Upper lobe of left lung (tissue), 6 donors: ENCODE data around the gene NFS1. TPM values are rescaled to one million over a fixed set of nuclear protein-coding genes. Genes with fewer than 3 reads are reported as not detected.

Source experiments
- ATAC-seq, 2 donors: fragments of 200-7000 bp; cut with Tn5 transposase; one replicate each; pipeline ENCODE4 v1.9.1; 2022; ENCODE audit warnings: mild to moderate bottlenecking in 2 of 2, moderate library complexity in 2 of 2; ENCODE audit not compliant: low FRiP score in 2 of 2
- DNase-seq, 2 donors: peaks; one replicate each; pipeline ENCODE4 v3.0.0-alpha.2; 2019 to 2020
- H3K27ac ChIP-seq, 4 donors: fragments of 200-600 bp; sonication (generic); one replicate each; pipeline ENCODE4 v1.5.1; 2016 to 2019
- H3K27me3 ChIP-seq, 4 donors: fragments of 200-600 bp; sonication (generic); one replicate each; pipeline ENCODE4 v1.5.1; 2017 to 2019
- H3K36me3 ChIP-seq, 4 donors: fragments of 200-600 bp; sonication (generic); one replicate each; pipeline ENCODE4 v1.5.1; 2016 to 2019
- H3K4me1 ChIP-seq, 4 donors: fragments of 200-600 bp; sonication (generic); one replicate each; pipeline ENCODE4 v1.5.1; 2018 to 2019
- H3K4me3 ChIP-seq, 4 donors: fragments of 200-600 bp; sonication (generic); one replicate each; pipeline ENCODE4 v1.5.1; 2017 to 2019; ENCODE audit warnings: mild to moderate bottlenecking in 2 of 4, moderate library complexity in 1 of 4
- H3K9me3 ChIP-seq, 4 donors: fragments of 200-600 bp; sonication (generic); one replicate each; pipeline ENCODE4 v1.5.1; 2018 to 2019
- EP300 ChIP-seq, 4 donors: sonication (generic); formaldehyde crosslinking; IDR thresholded peaks; one replicate each; pipeline ENCODE4 v1.5.1; 2017; ENCODE audit warnings: antibody characterized with exemption in 4 of 4, control low read depth in 2 of 4
- POLR2A ChIP-seq, 4 donors: fragments of 450-650 bp; IDR thresholded peaks; one replicate each; pipeline ENCODE4 v1.5.1; 2016 to 2017; ENCODE audit warnings: antibody characterized with exemption in 4 of 4, mild to moderate bottlenecking in 2 of 4
- POLR2AphosphoS5 ChIP-seq, 2 donors: sonication (generic); formaldehyde crosslinking; IDR thresholded peaks; one replicate each; pipeline ENCODE4 v1.5.1; 2017; ENCODE audit warnings: antibody characterized with exemption in 2 of 2
- WGBS, 2 donors: methylation state at CpG; one replicate each; pipeline ENCODE4 v1.1.5; 2017 to 2018; 5-methylcytosine and 5-hydroxymethylcytosine counted together
- total RNA-seq, 6 donors: library from RNA; depleted of rRNA in 4 of 6; stranded (reverse); fragments of >200 nt in 4 of 6; gene quantifications; one replicate each; pipeline versions ENCODE4 v1.1.0 to v1.2.1, GENCODE V29; 2016 to 2021
- TF ChIP-seq, protein P1 (sequence below), 6 experiments: fragments of 450-650 bp in 4 of 6; fragments of 200-600 bp in 2 of 6; sonication (generic) in 2 of 6; IDR thresholded peaks; one replicate each; pipeline ENCODE4 v1.5.1; 2016 to 2019; ENCODE audit warnings: antibody characterized with exemption in 6 of 6
- donor health status: DM: no; HTN: no; CAD: no; lungs with moderate emphysema.
- donor health status: DM: no; HTN: yes; CAD: no; lungs with severe emphysema.

Gene NFS1
- total RNA-seq, 6 donors from 2014 or later, result 16.2 to 90.1 (median 22.6) TPM

GRCh38 chr20:35731469-35731788 lies 32.3 kb upstream of the NFS1 start:
- no peaks in the 10 kb centered on the region for H3K9me3 ChIP-seq
- no peak overlapping the region for H3K27ac ChIP-seq
- no peaks in the 10 kb centered on the region for H3K27me3 ChIP-seq
- peaks cover 42 to 73% (median 58%) of the 10 kb centered on the region in 4 donors for H3K4me1 ChIP-seq
- TF ChIP-seq POLR2A (IDR thresholded peaks at IDR 0.05) (no peak), EP300 (IDR thresholded peaks at IDR 0.05) (no peak), POLR2AphosphoS5 (IDR thresholded peaks at IDR 0.05) (no peak)
- TF ChIP-seq, protein P1, sequence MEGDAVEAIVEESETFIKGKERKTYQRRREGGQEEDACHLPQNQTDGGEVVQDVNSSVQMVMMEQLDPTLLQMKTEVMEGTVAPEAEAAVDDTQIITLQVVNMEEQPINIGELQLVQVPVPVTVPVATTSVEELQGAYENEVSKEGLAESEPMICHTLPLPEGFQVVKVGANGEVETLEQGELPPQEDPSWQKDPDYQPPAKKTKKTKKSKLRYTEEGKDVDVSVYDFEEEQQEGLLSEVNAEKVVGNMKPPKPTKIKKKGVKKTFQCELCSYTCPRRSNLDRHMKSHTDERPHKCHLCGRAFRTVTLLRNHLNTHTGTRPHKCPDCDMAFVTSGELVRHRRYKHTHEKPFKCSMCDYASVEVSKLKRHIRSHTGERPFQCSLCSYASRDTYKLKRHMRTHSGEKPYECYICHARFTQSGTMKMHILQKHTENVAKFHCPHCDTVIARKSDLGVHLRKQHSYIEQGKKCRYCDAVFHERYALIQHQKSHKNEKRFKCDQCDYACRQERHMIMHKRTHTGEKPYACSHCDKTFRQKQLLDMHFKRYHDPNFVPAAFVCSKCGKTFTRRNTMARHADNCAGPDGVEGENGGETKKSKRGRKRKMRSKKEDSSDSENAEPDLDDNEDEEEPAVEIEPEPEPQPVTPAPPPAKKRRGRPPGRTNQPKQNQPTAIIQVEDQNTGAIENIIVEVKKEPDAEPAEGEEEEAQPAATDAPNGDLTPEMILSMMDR (IDR thresholded peaks at IDR 0.05), result no peak
- 48 to 55% methylated on average over 2 of the region's 2 CpGs for WGBS, 2 donors
- peaks cover 59 to 100% (median 91%) of the 10 kb centered on the region in 4 donors for H3K36me3 ChIP-seq
- no peak for ATAC-seq
- DNase-seq, result no peak
- H3K4me3 ChIP-seq, result no peak overlapping the region

DNA sequence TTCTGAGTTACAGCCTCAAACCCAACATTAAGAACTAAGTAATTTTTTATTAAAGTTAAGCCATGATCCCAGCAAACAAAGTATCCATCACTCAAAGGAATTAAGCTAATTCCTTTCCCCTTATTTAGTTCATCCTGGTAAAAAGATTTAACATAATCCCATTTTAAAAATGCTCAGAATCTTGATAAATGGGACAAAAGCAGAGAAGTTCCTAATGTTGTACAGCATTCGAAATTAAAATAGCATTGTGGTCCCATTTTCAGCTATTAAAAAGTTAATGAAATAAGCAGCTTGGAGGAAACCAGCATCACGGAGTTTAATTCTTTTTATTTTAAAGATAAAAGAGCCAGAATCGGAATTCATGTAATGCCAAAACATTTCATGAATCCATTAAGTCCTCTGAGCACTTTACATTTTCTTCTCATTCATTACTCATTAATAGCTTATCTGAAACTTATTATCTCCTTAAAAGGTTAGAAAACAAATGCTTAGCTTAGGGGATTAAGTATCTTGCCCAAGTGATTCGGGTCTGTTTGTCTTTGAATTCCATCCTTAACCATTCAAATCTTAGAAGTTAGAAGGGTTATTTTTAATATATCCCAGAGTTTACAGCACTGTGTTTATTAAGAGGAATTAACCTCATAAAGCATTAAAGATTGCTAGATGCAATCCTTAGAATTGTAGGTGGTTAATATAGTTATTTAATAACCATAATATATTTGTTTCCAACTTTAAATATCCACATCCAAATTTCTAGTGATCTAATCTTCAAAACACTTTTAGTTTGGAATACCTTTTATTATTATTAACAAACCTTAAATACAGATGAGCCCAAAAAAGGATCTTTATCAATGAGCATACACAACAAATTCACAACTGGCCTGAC lies 31.7 kb upstream of the NFS1 start:
- TF ChIP-seq POLR2A (IDR thresholded peaks at IDR 0.05), result no peak
- no peak for TF ChIP-seq EP300 (IDR thresholded peaks at IDR 0.05)
- TF ChIP-seq POLR2AphosphoS5 (IDR thresholded peaks at IDR 0.05), result no peak
- DNase-seq, result no peak
- 53 to 56% methylated on average over 4 of the region's 4 CpGs for WGBS, 2 donors
- no peak overlapping the region for H3K4me3 ChIP-seq
- no peak for ATAC-seq
- no peaks in the 10 kb centered on the region for H3K9me3 ChIP-seq
- peaks cover 36 to 67% (median 52%) of the 10 kb centered on the region in 4 donors for H3K4me1 ChIP-seq
- H3K27me3 ChIP-seq, result no peaks in the 10 kb centered on the region
- H3K27ac ChIP-seq, result peak overlapping the region in 1 of 4 donors; percentile 14
- H3K36me3 ChIP-seq, result peaks cover 58 to 100% (median 91%) of the 10 kb centered on the region in 4 donors

- Histone ChIP-seq H3K36me3 (peaks cover 57 to 100% (median 92%) of the 10 kb centered on the region in 4 donors), H3K9me3 (no peaks in the 10 kb centered on the region), H3K4me1 (peaks cover 28 to 58% (median 44%) of the 10 kb centered on the region in 4 donors), H3K27ac (peak overlapping the region in 1 of 4 donors; percentile 14), H3K4me3 (no peak overlapping the region), H3K27me3 (no peaks in the 10 kb centered on the region)
- ATAC-seq, result no peak
- DNase-seq, result no peak
- no peak for TF ChIP-seq EP300 (IDR thresholded peaks at IDR 0.05)
- TF ChIP-seq, protein P1 (IDR thresholded peaks at IDR 0.05), result no peak
- no peak for TF ChIP-seq POLR2AphosphoS5 (IDR thresholded peaks at IDR 0.05)
- no peak for TF ChIP-seq POLR2A (IDR thresholded peaks at IDR 0.05)
- WGBS, 2 donors, result 71 to 77% methylated on average over 2 of the region's 2 CpGs
Observed at GRCh38 chr20:35729836-35730582, 30.9 kb upstream of the NFS1 start.

GRCh38 chr20:35729283-35729807 lies 30.2 kb upstream of the NFS1 start:
- peaks cover 63 to 100% (median 93%) of the 10 kb centered on the region in 4 donors for H3K36me3 ChIP-seq
- DNase-seq, result no peak
- no peak overlapping the region for H3K4me3 ChIP-seq
- WGBS, 2 donors, result 80 to 81% methylated on average over 7 of the region's 7 CpGs
- no peak overlapping the region for H3K27ac ChIP-seq
- peaks cover 22 to 52% (median 37%) of the 10 kb centered on the region in 4 donors for H3K4me1 ChIP-seq
- no peaks in the 10 kb centered on the region for H3K9me3 ChIP-seq
- H3K27me3 ChIP-seq, result no peaks in the 10 kb centered on the region
- ATAC-seq, result no peak
- TF ChIP-seq POLR2A (IDR thresholded peaks at IDR 0.05), result no peak
- no peak for TF ChIP-seq EP300 (IDR thresholded peaks at IDR 0.05)

GRCh38 chr20:35726842-35727711 lies 27.9 kb upstream of the NFS1 start:
- TF ChIP-seq POLR2AphosphoS5 (IDR thresholded peaks at IDR 0.05), result no peak
- no peak for TF ChIP-seq POLR2A (IDR thresholded peaks at IDR 0.05)
- TF ChIP-seq, protein P1 (IDR thresholded peaks at IDR 0.05), result no peak
- TF ChIP-seq EP300 (IDR thresholded peaks at IDR 0.05), result no peak

More at GRCh38 chr20:35726842-35727711, 27.9 kb upstream of the NFS1 start:
- Histone ChIP-seq H3K4me1 (peaks cover 15 to 41% (median 25%) of the 10 kb centered on the region in 4 donors), H3K4me3 (no peak overlapping the region), H3K9me3 (no peaks in the 10 kb centered on the region), H3K36me3 (peaks cover 83 to 100% (median 94%) of the 10 kb centered on the region in 4 donors), H3K27me3 (no peaks in the 10 kb centered on the region), H3K27ac (no peak overlapping the region)
- ATAC-seq (peak in 1 of 2 donors; percentile 31), DNase-seq (peak in 1 of 2 donors; percentile 41)
- WGBS, 2 donors, result 86 to 90% methylated on average over 20 of the region's 20 CpGs
